ENCODE measurements around the gene NISCH. TPM values are rescaled to one million over a fixed set of nuclear protein-coding genes. Genes with fewer than 3 reads are reported as not detected.

NISCH gene
- total RNA-seq, 4 donors from 2014 or later = 68.7 to 298 (median 94.6) TPM

GRCh38 chr3:52512727-52513126 is 57.3 kb downstream of the NISCH start:
- 82% methylated on average over 3 of the region's 17 CpGs for WGBS

GRCh38 chr3:52513281-52513680 is 57.9 kb downstream of the NISCH start:
- 100% methylated on average over 1 of the region's 7 CpGs for WGBS
- TF ChIP-seq CTCF (IDR thresholded peaks at IDR 0.05) = no peak
- TF ChIP-seq POLR2AphosphoS5 (IDR thresholded peaks at IDR 0.05) = no peak
- TF ChIP-seq POLR2A (IDR thresholded peaks at IDR 0.05) = no peak
- no peak for TF ChIP-seq EP300 (IDR thresholded peaks at IDR 0.05)
- H3K4me3 ChIP-seq = no peak overlapping the region
- H3K9me3 ChIP-seq = no peaks in the 10 kb centered on the region
- H3K36me3 ChIP-seq = no peaks in the 10 kb centered on the region
- no peak for DNase-seq (ENCODE audit: low spot score in 2 of 2)
- H3K4me1 ChIP-seq = peaks cover under 1% of the 10 kb centered on the region
- no peak overlapping the region for H3K27ac ChIP-seq
- no peaks in the 10 kb centered on the region for H3K27me3 ChIP-seq

More at GRCh38 chr3:52512727-52513126, 57.3 kb downstream of the NISCH start:
- Histone ChIP-seq H3K9me3 (no peaks in the 10 kb centered on the region), H3K27me3 (no peaks in the 10 kb centered on the region), H3K4me1 (no peaks in the 10 kb centered on the region), H3K27ac (no peak overlapping the region), H3K36me3 (no peaks in the 10 kb centered on the region), H3K4me3 (no peak overlapping the region)
- no peak for TF ChIP-seq CTCF (IDR thresholded peaks at IDR 0.05)
- no peak for TF ChIP-seq POLR2A (IDR thresholded peaks at IDR 0.05)
- TF ChIP-seq POLR2AphosphoS5 (IDR thresholded peaks at IDR 0.05) = no peak
- TF ChIP-seq EP300 (IDR thresholded peaks at IDR 0.05) = no peak
- DNase-seq (ENCODE audit: low spot score in 2 of 2) = no peak

GRCh38 chr3:52514576-52514975 is 59.2 kb downstream of the NISCH start:
- no peak overlapping the region for H3K27ac ChIP-seq
- H3K9me3 ChIP-seq = no peaks in the 10 kb centered on the region
- WGBS = 84% methylated on average over 7 of the region's 11 CpGs
- peaks cover 3% of the 10 kb centered on the region for H3K36me3 ChIP-seq
- no peak overlapping the region for H3K4me3 ChIP-seq
- H3K27me3 ChIP-seq = no peaks in the 10 kb centered on the region
- H3K4me1 ChIP-seq = peaks cover 9% of the 10 kb centered on the region
- TF ChIP-seq POLR2A (IDR thresholded peaks at IDR 0.05) (no peak), CTCF (IDR thresholded peaks at IDR 0.05) (no peak), POLR2AphosphoS5 (IDR thresholded peaks at IDR 0.05) (no peak), EP300 (IDR thresholded peaks at IDR 0.05) (no peak)
- no peak for DNase-seq (ENCODE audit: low spot score in 2 of 2)

GRCh38 chr3:52515192-52515591 is 59.8 kb downstream of the NISCH start:
- Histone ChIP-seq H3K4me3 (no peak overlapping the region), H3K4me1 (peaks cover 9% of the 10 kb centered on the region), H3K36me3 (peaks cover 3% of the 10 kb centered on the region), H3K27me3 (no peaks in the 10 kb centered on the region), H3K27ac (no peak overlapping the region), H3K9me3 (no peaks in the 10 kb centered on the region)
- TF ChIP-seq POLR2AphosphoS5 (IDR thresholded peaks at IDR 0.05) = no peak
- TF ChIP-seq CTCF (IDR thresholded peaks at IDR 0.05) = no peak
- no peak for TF ChIP-seq EP300 (IDR thresholded peaks at IDR 0.05)
- DNase-seq (ENCODE audit: low spot score in 2 of 2) = no peak
- 56% methylated on average over 6 of the region's 6 CpGs for WGBS

GRCh38 chr3:52516509-52517195 is 61.2 kb downstream of the NISCH start:
- Histone ChIP-seq H3K36me3 (peaks cover 3% of the 10 kb centered on the region), H3K27ac (no peak overlapping the region), H3K4me3 (no peak overlapping the region), H3K27me3 (no peaks in the 10 kb centered on the region), H3K9me3 (no peaks in the 10 kb centered on the region), H3K4me1 (peaks cover 9% of the 10 kb centered on the region)
- WGBS = 94% methylated on average over 17 of the region's 19 CpGs
- DNase-seq (ENCODE audit: low spot score in 2 of 2) = no peak
- TF ChIP-seq CTCF (IDR thresholded peaks at IDR 0.05) = no peak

Measured in suprapubic skin (tissue), 4 donors.